Endometrial microvascular endothelial cells (primary cell): ENCODE measurements around the gene LGALS9. TPM values are rescaled to one million over a fixed set of nuclear protein-coding genes. Genes with fewer than 3 reads are reported as not detected.
"Not testable (repeated sequence)": the region's sequence is repeated elsewhere in the genome, so short reads cannot be mapped to it uniquely, and the experiment has no call there.

Source experiments
- in situ Hi-C: cut with HindIII; loops from 2 replicates; pipeline ENCODE4 v1.10.0; 2017; ENCODE audit warnings: low sequenced_read_pairs, low pct_unique_long_range_greater_than_20kb; ENCODE audit errors: inconsistent ontology term
- total RNA-seq: library from RNA; depleted of rRNA; stranded (reverse); fragments of >200 nt; gene quantifications from one replicate; pipeline ENCODE4 v1.2.3, GENCODE V29; 2015; ENCODE audit errors: inconsistent ontology term

LGALS9 gene
- total RNA-seq, 1 donor from 2014 or later, result 99.8 TPM

DNA sequence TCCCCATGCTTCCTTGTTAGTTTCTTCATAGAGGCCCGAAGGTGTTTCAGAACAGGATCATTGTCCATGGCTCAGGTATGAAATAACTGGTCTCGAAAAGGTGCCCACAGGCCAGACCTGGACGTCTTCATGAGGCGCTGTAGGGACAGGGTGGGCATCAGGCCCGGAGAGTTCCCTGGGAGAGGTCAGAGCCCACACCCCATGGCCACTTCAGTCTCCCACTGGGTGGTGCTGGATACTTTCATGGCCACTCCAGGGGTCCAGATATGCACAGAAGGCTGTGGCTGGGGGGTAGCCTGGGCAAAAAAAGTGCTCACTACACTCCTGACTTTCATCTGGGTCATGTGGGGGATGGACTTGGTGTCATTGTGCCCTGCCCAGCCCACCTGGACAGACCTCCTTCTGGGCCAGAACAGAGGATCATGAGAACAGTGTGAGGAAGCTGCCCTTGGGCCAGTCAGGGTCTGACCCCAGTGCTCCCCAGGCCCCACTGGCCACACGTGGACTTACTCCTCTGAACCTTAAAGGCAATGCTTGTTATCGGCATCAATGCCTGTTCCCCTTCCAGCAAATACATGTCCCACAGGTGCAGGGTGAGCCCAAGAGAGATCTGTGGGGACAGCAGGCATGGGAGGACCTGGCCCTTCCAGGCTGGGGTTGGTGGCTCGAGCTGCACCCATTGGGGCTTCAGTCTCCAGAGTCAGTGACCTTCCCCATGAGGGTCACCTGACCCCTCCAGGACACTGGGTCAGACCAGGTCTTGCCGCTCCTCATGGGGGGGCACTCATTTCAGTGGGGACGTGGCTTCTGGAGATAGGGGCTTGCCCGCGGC lies 36.9 kb downstream of the LGALS9 start:
- in situ Hi-C loops, result no loop called here

DNA sequence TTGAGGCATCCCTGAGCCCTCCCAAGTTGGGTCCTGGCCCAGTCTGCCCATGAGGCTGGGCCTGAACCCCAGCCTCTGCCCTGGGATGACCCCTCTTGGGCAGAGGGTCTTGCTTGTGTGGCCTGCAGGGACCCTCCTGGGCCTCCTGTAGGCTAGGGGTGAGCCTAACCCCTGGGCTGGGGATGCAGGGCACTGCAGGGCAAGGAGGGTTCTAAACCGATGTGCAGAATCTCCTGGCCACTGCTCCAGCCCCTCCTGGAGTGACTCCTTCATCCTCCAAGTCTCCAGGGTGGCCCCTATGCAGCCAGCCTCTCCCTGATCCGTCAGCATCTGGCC lies 37.5 kb downstream of the LGALS9 start:
- in situ Hi-C loops, result no loop called here

DNA sequence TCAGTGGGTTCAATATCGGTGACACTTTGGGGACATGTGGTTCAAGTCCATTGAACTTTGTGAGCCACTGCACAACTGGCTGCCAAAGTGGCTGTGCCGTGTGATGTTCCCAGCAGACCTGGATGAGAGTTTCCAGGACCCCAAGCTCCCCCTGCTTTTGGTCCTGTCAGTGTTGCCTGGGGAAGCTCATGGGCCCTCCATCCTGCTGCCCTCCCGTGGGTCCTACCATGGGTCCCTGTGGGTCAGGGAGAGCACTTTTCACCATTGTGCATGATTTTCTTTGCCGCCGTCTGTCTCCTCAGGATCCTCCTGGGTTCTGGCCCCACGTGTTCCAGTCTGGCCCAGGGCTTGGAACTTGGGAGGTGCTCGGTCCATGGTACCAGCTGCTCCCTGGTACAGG lies 38.1 kb downstream of the LGALS9 start:
- in situ Hi-C loops, result no loop called here

DNA sequence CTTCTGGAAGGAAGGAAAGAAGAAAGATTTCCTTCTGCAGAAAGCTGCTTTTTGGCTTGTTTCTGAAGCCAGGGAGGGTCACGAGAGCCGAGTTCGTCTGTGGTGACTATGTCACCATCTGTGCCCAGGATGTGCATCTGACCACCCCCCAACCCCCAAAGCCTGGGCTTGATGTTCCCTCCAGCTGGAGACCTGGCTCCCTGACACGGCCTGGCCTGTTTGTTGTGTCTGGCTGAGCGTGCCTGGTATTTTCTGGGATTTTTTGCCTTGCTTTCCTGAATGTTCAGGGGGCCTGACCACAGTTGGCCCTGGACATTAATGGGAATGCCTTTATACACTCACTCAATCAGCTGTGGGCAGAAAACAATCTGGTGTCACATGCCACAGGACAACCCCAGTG lies 38.9 kb downstream of the LGALS9 start:
- in situ Hi-C loops, result no loop called here

DNA sequence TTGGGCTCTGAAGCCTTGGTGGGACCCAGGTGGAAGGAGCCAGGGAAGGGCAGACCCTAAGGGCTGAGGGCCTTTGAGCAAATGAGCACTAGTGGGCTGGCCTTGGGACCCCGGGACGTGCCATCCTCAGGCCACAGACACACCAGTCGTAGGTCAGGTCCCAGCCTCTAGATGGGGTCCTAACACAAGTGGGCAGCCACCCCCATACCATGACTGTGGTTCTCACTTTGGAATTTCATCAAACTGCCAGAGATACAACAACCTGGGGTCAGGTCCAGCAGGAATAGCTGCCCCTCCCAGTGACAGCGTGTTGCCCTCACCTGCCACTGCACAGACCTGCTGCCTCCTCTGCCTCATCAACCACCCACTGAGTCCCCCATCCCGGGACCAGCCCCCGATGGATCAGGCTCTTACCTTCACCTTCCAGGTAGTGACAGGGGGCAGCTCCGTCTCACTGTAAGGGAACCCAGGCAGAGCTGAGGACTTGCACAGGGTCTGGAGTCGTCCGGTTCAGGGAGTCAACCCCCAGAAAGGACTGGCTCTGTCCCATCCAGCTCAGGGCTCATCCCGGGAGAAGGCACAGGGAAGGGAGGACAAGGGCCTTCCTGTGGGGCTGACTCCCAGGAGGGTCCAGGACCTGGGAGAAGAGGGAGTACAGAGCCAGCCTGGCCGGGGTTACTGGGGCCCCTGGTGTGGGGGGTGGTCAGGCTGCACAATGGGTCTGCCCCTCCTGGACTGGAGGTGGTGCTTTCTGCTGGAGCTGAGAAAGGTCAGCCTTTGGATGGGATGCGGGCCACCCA lies 40.0 kb downstream of the LGALS9 start:
- in situ Hi-C loops, result no loop called here

DNA sequence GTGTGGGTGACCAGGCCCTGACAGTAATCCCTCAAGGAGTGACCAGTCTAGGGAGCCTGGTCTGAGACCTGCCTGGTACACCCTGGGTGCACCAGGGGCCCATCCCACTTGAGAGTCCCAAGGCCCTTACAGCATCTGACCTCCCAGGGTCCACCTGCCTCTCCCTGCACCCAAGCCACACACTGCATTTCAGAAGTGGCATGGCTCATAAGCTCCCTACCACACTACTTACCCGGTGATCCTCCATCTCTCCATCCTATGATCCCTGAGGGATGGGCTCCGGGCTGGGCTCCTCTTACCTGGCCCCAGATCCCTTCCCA lies 40.6 kb downstream of the LGALS9 start:
- in situ Hi-C loops, result no loop called here

DNA sequence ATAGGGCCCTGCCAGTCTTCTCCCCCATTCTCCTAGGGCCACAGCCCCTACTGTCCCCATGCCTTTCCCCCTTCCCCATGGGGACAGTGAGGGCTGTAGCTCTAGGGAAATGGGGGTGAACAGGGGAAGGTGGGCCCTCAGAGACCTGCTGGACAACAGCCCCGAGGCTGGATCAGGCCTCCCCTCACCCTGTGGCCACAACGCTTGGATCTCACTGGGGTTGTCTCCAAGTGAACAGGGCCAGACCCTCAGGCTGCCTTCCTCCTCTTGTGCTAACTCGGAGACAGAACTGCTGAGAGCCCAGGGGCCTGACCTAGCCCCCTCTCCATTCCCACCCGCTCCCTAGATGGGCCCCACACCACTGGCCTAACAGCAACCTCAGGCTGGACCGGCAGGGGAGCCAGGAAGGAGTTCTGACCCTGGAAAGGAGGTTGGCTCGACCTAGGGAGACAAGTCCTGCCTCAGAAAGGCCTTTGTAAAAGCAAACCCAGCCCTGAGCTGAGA lies 41.0 kb downstream of the LGALS9 start:
- in situ Hi-C loops, result not testable (repeated sequence)

DNA sequence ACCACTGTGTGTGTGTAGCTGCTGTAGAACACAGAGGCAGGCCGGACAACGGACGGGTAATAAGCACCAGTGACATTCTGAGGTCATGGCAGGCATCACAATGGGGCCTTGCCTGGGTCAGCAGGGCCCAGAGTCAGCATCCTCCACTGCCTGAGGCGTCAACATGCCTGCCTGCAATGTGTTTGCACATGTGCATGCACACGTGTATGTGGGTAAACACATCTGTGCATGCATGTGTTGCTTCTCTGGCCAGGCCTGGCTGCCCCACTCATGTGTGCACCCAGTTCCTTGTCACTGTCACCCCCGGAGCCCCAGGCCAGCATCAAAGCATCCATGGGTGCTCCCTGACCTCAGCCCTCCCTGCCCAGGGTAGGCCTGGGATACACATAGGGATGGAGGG lies 43.3 kb downstream of the LGALS9 start:
- in situ Hi-C loops, result no loop called here

DNA sequence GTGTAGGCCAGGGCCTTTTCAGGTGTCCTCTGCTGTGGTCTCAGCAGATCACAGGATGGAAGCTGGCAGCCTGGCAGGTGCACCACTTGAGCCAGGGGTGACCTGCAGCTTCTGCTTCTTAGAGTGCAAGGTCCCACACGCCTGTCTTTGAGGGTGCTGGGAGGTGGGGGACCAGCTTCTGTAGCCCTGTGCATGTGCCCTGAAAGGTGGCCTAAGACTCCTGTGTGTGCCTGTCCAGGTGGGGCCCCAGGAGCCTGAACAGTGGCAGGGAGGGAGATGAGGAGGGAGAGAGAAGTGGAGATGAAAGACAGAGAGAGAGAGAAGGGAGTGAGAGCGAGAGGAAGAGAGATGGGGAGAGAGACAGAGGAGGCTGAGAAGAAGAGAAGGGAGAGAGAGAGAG lies 46.2 kb downstream of the LGALS9 start:
- in situ Hi-C loops, result no loop called here

DNA sequence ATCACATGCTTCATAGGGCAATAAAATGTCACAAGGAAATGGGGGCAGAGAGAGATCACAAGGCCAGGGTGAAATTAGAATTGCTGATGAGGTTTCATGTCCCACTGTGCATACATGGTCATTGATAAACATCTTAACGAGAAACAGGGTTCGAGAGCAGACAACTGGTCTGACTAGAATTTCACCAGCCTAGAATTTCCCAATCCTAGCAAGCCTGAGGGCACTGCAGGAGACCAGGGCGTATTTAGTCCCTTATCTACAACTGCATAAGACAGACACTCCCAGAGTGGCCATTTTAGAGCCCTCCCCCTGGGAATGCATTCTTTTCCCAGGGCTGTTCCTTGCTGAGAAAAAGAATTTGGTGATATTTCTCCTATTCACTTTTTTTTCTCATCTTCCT lies 55.3 kb downstream of the LGALS9 start:
- in situ Hi-C loops, result not testable (repeated sequence)

DNA sequence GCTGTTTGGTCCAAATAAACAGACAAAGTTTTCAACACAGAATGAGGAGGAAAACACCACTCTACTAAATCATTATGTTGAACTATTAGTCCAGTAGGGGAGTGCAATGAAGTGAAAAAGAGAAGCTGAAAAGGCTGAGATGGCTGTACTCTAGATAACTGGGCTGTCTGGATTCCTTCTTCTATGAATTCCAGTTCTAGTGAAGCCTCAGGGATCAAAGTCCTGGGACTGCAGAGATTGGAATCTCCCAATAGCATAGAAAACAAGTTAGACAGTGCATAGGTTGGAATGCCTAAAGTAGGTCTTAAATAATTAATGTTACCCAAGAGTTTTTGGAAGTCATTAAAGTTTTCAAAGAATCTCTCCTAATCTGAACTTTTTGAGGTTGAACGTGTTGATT lies 59.9 kb downstream of the LGALS9 start:
- in situ Hi-C loops, result no loop called here

DNA sequence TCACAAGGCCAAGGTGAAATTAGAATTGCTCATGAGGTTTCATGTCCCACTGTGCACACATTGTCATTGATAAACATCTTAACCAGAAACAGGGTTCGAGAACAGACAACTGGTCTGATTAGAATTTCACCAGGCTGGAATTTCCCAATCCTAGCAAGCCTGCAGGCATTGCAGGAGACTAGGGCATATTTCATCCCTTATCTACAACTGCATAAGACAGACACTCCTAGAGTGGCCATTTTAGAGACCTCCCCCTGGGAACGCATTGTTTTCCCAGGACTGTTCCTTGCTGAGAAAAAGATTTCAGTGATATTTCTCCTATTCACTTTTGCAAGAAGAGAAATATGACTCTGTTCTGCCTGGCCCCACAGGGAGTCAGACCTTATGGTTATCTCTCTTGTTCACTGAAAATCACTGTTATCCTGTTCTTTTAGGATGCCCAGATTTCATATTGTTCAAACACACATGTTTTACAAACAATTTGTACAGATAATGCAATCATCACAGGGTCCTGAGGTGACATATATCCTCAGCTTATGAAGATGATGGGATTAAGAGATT lies 64.3 kb downstream of the LGALS9 start:
- in situ Hi-C loops, result not testable (repeated sequence)

Other genes starting within 250 kb of the LGALS9 start
- gene KSR1, start 174.7 kb upstream of the LGALS9 start, total RNA-seq, result 29.9 TPM
- not detected for gene NOS2, start 169.3 kb downstream of the LGALS9 start, total RNA-seq